Effector memory CD8-positive, alpha-beta T cell (primary cell): ENCODE data around the gene BAD.
A peak's percentile ranks its signal among the peaks of the same experiment; 100 is the strongest.

Experiments
- ATAC-seq: fragments of 150-1000 bp; cut with Tn5 transposase; replicated peaks from 2 replicates; pipeline ENCODE4 v1.10.0; 2021; ENCODE audit warnings: mild to moderate bottlenecking, moderate library complexity
- DNase-seq, 3 experiments: peaks; one replicate each; pipeline ENCODE4 v3.0.0; 2021
- H3K27ac Mint-ChIP-seq, 2 donors: one replicate each; pipeline ENCODE4 v1.8.0; 2022; ENCODE audit warnings: mild to moderate bottlenecking in 2 of 2, mixed read lengths in 2 of 2, moderate library complexity in 2 of 2
- H3K27me3 Mint-ChIP-seq, 2 donors: one replicate each; pipeline ENCODE4 v1.8.0; 2022; ENCODE audit warnings: mixed read lengths in 2 of 2
- H3K36me3 Mint-ChIP-seq: one replicate; pipeline ENCODE4 v1.8.0; 2022; ENCODE audit warnings: mild to moderate bottlenecking, moderate library complexity, mixed read lengths; ENCODE audit not compliant: insufficient read depth
- H3K4me1 Mint-ChIP-seq, 2 donors: one replicate each; pipeline ENCODE4 v1.8.0; 2022; ENCODE audit warnings: low read depth in 2 of 2, mixed read lengths in 2 of 2
- H3K4me3 Mint-ChIP-seq, 2 donors: one replicate each; pipeline ENCODE4 v1.8.0; 2022; ENCODE audit warnings: mild to moderate bottlenecking in 2 of 2, mixed read lengths in 2 of 2, moderate library complexity in 2 of 2
- H3K9me3 Mint-ChIP-seq, 2 donors: one replicate each; pipeline ENCODE4 v1.8.0; 2022; ENCODE audit warnings: mixed read lengths in 2 of 2

The BAD gene

GRCh38 chr11:64268893-64269539 is 15.4 kb downstream of the BAD start:
- DNase-seq = peak in 1 of 3 experiments; percentile 29
- Mint-ChIP-seq H3K36me3 (peaks cover 37% of the 10 kb centered on the region), H3K4me1 (peaks cover 18 to 24% of the 10 kb centered on the region in 2 donors), H3K27ac (peak overlapping the region; percentile 96 to 98), H3K27me3 (no peaks in the 10 kb centered on the region), H3K4me3 (peak overlapping the region; percentile 96 to 97), H3K9me3 (no peaks in the 10 kb centered on the region)
- ATAC-seq = no peak

- Mint-ChIP-seq H3K4me1 (peaks cover 18 to 24% of the 10 kb centered on the region in 2 donors), H3K9me3 (no peaks in the 10 kb centered on the region), H3K36me3 (peaks cover 35% of the 10 kb centered on the region), H3K27ac (peak overlapping the region; percentile 96 to 98), H3K4me3 (peak overlapping the region; percentile 96 to 97), H3K27me3 (no peaks in the 10 kb centered on the region)
- no peak for DNase-seq
- ATAC-seq = no peak
Measured at GRCh38 chr11:64268025-64268892, 16.2 kb downstream of the BAD start.

- Mint-ChIP-seq H3K4me3 (peak overlapping the region in 1 of 2 donors; percentile 97), H3K27ac (peak overlapping the region in 1 of 2 donors; percentile 98), H3K27me3 (no peaks in the 10 kb centered on the region), H3K36me3 (peaks cover 37% of the 10 kb centered on the region), H3K4me1 (peaks cover 18 to 24% of the 10 kb centered on the region in 2 donors), H3K9me3 (no peaks in the 10 kb centered on the region)
- no peak for ATAC-seq
- no peak for DNase-seq
Measured at GRCh38 chr11:64267207-64267945, 17.1 kb downstream of the BAD start.

GRCh38 chr11:64266339-64266738 is 18.1 kb downstream of the BAD start:
- Mint-ChIP-seq H3K36me3 (peaks cover 29% of the 10 kb centered on the region), H3K27ac (peak overlapping the region in 1 of 2 donors; percentile 17), H3K4me1 (peaks cover 18 to 20% of the 10 kb centered on the region in 2 donors), H3K9me3 (no peaks in the 10 kb centered on the region), H3K27me3 (no peaks in the 10 kb centered on the region), H3K4me3 (no peak overlapping the region)
- no peak for ATAC-seq
- DNase-seq = no peak

- H3K4me3 Mint-ChIP-seq = no peak overlapping the region
- H3K27ac Mint-ChIP-seq = no peak overlapping the region
- H3K4me1 Mint-ChIP-seq = peaks cover 18 to 20% of the 10 kb centered on the region in 2 donors
- H3K27me3 Mint-ChIP-seq = no peaks in the 10 kb centered on the region
- no peaks in the 10 kb centered on the region for H3K9me3 Mint-ChIP-seq
- ATAC-seq (no peak), DNase-seq (no peak)
- H3K36me3 Mint-ChIP-seq = peaks cover 21% of the 10 kb centered on the region
Measured at GRCh38 chr11:64265176-64266160, 19.0 kb downstream of the BAD start.

GRCh38 chr11:64264371-64264852 is 20.1 kb downstream of the BAD start:
- no peaks in the 10 kb centered on the region for H3K27me3 Mint-ChIP-seq
- ATAC-seq (no peak), DNase-seq (no peak)
- no peaks in the 10 kb centered on the region for H3K9me3 Mint-ChIP-seq
- peaks cover 13% of the 10 kb centered on the region for H3K36me3 Mint-ChIP-seq
- H3K27ac Mint-ChIP-seq = no peak overlapping the region
- H3K4me3 Mint-ChIP-seq = no peak overlapping the region
- H3K4me1 Mint-ChIP-seq = peaks cover 22 to 23% of the 10 kb centered on the region in 2 donors

- Mint-ChIP-seq H3K4me1 (peaks cover 22% of the 10 kb centered on the region in 2 donors), H3K27me3 (no peaks in the 10 kb centered on the region), H3K36me3 (peaks cover 11% of the 10 kb centered on the region), H3K9me3 (no peaks in the 10 kb centered on the region), H3K4me3 (no peak overlapping the region), H3K27ac (no peak overlapping the region)
- DNase-seq (no peak), ATAC-seq (no peak)
Measured at GRCh38 chr11:64263947-64264317, 20.5 kb downstream of the BAD start.

- DNase-seq = no peak
- no peaks in the 10 kb centered on the region for H3K9me3 Mint-ChIP-seq
- no peak for ATAC-seq
- no peaks in the 10 kb centered on the region for H3K27me3 Mint-ChIP-seq
- H3K4me1 Mint-ChIP-seq = peaks cover 15 to 17% of the 10 kb centered on the region in 2 donors
- no peak overlapping the region for H3K27ac Mint-ChIP-seq
- no peak overlapping the region for H3K4me3 Mint-ChIP-seq
- peaks cover 11% of the 10 kb centered on the region for H3K36me3 Mint-ChIP-seq
Measured at GRCh38 chr11:64263021-64263946, 21.2 kb downstream of the BAD start.

GRCh38 chr11:64262271-64263002 is 22.0 kb downstream of the BAD start:
- Mint-ChIP-seq H3K4me1 (peaks cover 11 to 12% of the 10 kb centered on the region in 2 donors), H3K27me3 (no peaks in the 10 kb centered on the region), H3K4me3 (no peak overlapping the region), H3K36me3 (peaks cover 16% of the 10 kb centered on the region), H3K27ac (no peak overlapping the region), H3K9me3 (no peaks in the 10 kb centered on the region)
- no peak for DNase-seq
- ATAC-seq = no peak

- Mint-ChIP-seq H3K9me3 (no peaks in the 10 kb centered on the region), H3K27me3 (no peaks in the 10 kb centered on the region), H3K36me3 (peaks cover 17% of the 10 kb centered on the region), H3K4me3 (no peak overlapping the region), H3K4me1 (peaks cover 11 to 12% of the 10 kb centered on the region in 2 donors), H3K27ac (no peak overlapping the region)
- ATAC-seq (no peak), DNase-seq (no peak)
Measured at GRCh38 chr11:64261556-64262080, 22.8 kb downstream of the BAD start.

- H3K27me3 Mint-ChIP-seq = no peaks in the 10 kb centered on the region
- peaks cover 11 to 12% of the 10 kb centered on the region in 2 donors for H3K4me1 Mint-ChIP-seq
- no peak for ATAC-seq
- H3K27ac Mint-ChIP-seq = peak overlapping the region in 1 of 2 donors; percentile 59
- DNase-seq = no peak
- peaks cover 17% of the 10 kb centered on the region for H3K36me3 Mint-ChIP-seq
- H3K4me3 Mint-ChIP-seq = no peak overlapping the region
- no peaks in the 10 kb centered on the region for H3K9me3 Mint-ChIP-seq
Measured at GRCh38 chr11:64260147-64260708, 24.2 kb downstream of the BAD start.
